Germinal center (tissue), 1 donor: ENCODE measurements around the gene OTOA.
A peak's percentile ranks its signal among the peaks of the same experiment; 100 is the strongest.
"Not testable (repeated sequence)": the region's sequence is repeated elsewhere in the genome, so short reads cannot be mapped to it uniquely, and the experiment has no call there.

Source experiments
- DNase-seq: peaks from one replicate; pipeline ENCODE4 v3.0.0; 2012; ENCODE audit warnings: mixed read lengths, low spot score

OTOA gene

GRCh38 chr16:21663889-21664647, at the start of gene OTOA:
OTOA (plus strand) TSS chr16:21663968; CDS start chr16:21678515, 14,547 bp downstream.
- peak; percentile 56 for DNase-seq

- no peak for DNase-seq
These were observed 48.9 kb upstream of the OTOA start for GRCh38 chr16:21614896-21615295.

GRCh38 chr16:21617607-21618006, 46.2 kb upstream of the OTOA start:
- no peak for DNase-seq

GRCh38 chr16:21618281-21618680, 45.5 kb upstream of the OTOA start:
- no peak for DNase-seq

- no peak for DNase-seq
These were observed 43.9 kb upstream of the OTOA start for GRCh38 chr16:21619765-21620425.

GRCh38 chr16:21620592-21620991, 43.2 kb upstream of the OTOA start:
- no peak for DNase-seq

GRCh38 chr16:21622545-21622944, 41.2 kb upstream of the OTOA start:
- DNase-seq = no peak

- no peak for DNase-seq
These were observed 38.7 kb upstream of the OTOA start for GRCh38 chr16:21625026-21625425.

- no peak for DNase-seq
These were observed 37.0 kb upstream of the OTOA start for GRCh38 chr16:21626659-21627277.

GRCh38 chr16:21628121-21628726, 35.5 kb upstream of the OTOA start:
- DNase-seq = no peak

GRCh38 chr16:21628772-21629171, 35.0 kb upstream of the OTOA start:
- DNase-seq = no peak

GRCh38 chr16:21629616-21630539, 33.9 kb upstream of the OTOA start:
- not testable (repeated sequence) for DNase-seq

GRCh38 chr16:21630866-21631265, 32.9 kb upstream of the OTOA start:
- DNase-seq = not testable (repeated sequence)

- DNase-seq = not testable (repeated sequence)
These were observed 32.4 kb upstream of the OTOA start for GRCh38 chr16:21631376-21631775.

- not testable (repeated sequence) for DNase-seq
These were observed 31.7 kb upstream of the OTOA start for GRCh38 chr16:21631951-21632575.

- DNase-seq = no peak
These were observed 29.6 kb upstream of the OTOA start for GRCh38 chr16:21634216-21634615.

- not testable (repeated sequence) for DNase-seq
These were observed 28.1 kb upstream of the OTOA start for GRCh38 chr16:21635694-21636093.

GRCh38 chr16:21637032-21637968, 26.5 kb upstream of the OTOA start:
- no peak for DNase-seq

GRCh38 chr16:21638573-21638975, 25.2 kb upstream of the OTOA start:
- DNase-seq = no peak

- no peak for DNase-seq
These were observed 24.3 kb upstream of the OTOA start for GRCh38 chr16:21639493-21639892.
